ENCODE results near the gene ZNF555.

- TF ChIP-seq CTCF (IDR thresholded peaks at IDR 0.05): no peak
- no peak for TF ChIP-seq POLR2A (IDR thresholded peaks at IDR 0.05)
Observed at GRCh38 chr19:2877398-2878331, 36.4 kb downstream of the ZNF555 start.

Data from uterus (tissue), 2 donors.